Chondrocyte (in vitro differentiated cells): Measurements from ENCODE around the gene TRIM72. TPM values are rescaled to one million over a fixed set of nuclear protein-coding genes. Genes with fewer than 3 reads are reported as not detected.

Source experiments
- DNase-seq: peaks from one replicate; pipeline ENCODE4 v3.0.0; 2021; ENCODE audit warnings: mixed read lengths, low spot score
- H3K27ac Mint-ChIP-seq: one replicate; pipeline ENCODE4 v1.8.0; 2021; ENCODE audit warnings: mild to moderate bottlenecking, moderate library complexity, mixed read lengths; ENCODE audit not compliant: unreplicated experiment
- H3K27me3 Mint-ChIP-seq: 2 replicates; pipeline ENCODE4 v1.8.0; 2021; ENCODE audit warnings: low read depth, mixed read lengths
- H3K36me3 Mint-ChIP-seq: 2 replicates; pipeline ENCODE4 v1.8.0; 2021; ENCODE audit warnings: low read depth, mixed read lengths
- H3K4me1 Mint-ChIP-seq: 2 replicates; pipeline ENCODE4 v1.8.0; 2021; ENCODE audit warnings: low read depth, mild to moderate bottlenecking, mixed read lengths
- H3K4me3 Mint-ChIP-seq: one replicate; pipeline ENCODE4 v1.8.0; 2021; ENCODE audit warnings: mild to moderate bottlenecking, moderate library complexity, mixed read lengths; ENCODE audit not compliant: unreplicated experiment
- H3K9me3 Mint-ChIP-seq: 2 replicates; pipeline ENCODE4 v1.8.0; 2021; ENCODE audit warnings: low read depth, mixed read lengths
- CTCF ChIP-seq: fragments of 200-600 bp; sonication (generic); IDR thresholded peaks from 2 replicates; pipeline ENCODE4 v1.5.0; 2021; ENCODE audit warnings: antibody characterized with exemption, mild to moderate bottlenecking, moderate library complexity
- total RNA-seq: library from RNA; stranded (reverse); gene quantifications from 3 replicates; pipeline ENCODE4 v1.2.1, GENCODE V29; 2021

Gene TRIM72
- total RNA-seq, 1 donor from 2014 or later, result not detected

DNA sequence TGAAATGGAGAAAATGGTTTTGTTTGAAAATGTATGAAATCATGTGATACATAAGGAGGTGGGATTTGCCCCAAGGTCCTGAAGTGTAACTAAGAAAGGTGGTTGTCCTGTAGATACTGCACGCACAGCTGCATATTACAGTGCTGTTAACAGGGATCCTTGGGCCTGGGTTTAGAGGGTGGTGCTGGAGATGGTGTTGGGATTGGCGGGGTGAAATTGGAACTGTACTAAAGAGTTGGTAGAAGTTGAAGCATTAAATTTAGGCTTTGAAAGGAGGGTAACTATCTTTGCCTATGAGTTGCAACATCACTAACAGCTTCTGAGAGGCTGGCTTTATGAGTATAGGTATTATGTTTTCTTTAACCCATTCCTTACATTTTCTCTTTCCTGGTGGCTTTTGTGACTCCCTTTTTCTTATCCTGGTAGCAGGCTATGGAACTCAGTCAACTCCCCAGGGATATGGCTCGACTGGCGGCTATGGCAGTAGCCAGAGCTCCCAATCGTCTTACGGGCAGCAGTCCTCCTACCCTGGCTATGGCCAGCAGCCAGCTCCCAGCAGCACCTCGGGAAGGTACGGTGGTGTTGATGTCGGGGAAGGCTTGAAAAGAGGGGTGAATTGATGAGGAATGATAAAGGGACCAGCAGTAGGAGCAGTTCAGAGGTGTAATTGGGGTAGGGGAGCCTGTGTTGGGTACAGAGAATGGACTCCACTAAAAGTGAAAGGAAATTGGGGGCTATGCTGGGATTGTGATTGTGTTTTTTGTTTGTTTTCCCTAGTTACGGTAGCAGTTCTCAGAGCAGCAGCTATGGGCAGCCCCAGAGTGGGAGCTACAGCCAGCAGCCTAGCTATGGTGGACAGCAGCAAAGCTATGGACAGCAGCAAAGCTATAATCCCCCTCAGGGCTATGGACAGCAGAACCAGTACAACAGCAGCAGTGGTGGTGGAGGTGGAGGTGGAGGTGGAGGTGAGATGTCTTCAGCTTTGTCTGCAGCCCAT, 30.2 kb upstream of the TRIM72 start:
- H3K4me3 Mint-ChIP-seq, result peak overlapping the region; percentile 96
- peaks cover 59% of the 10 kb centered on the region for H3K36me3 Mint-ChIP-seq
- peak; percentile 39 for DNase-seq
- no peak for TF ChIP-seq CTCF
- H3K27ac Mint-ChIP-seq, result peak overlapping the region; percentile 100
- no peaks in the 10 kb centered on the region for H3K9me3 Mint-ChIP-seq
- H3K4me1 Mint-ChIP-seq, result peaks cover 51% of the 10 kb centered on the region
- no peaks in the 10 kb centered on the region for H3K27me3 Mint-ChIP-seq

- Mint-ChIP-seq H3K36me3 (peaks cover 70% of the 10 kb centered on the region), H3K9me3 (no peaks in the 10 kb centered on the region), H3K4me1 (peaks cover 45% of the 10 kb centered on the region), H3K27me3 (no peaks in the 10 kb centered on the region), H3K27ac (no peak overlapping the region), H3K4me3 (no peak overlapping the region)
- no peak for TF ChIP-seq CTCF
- DNase-seq, result peak; percentile 80
Measured at GRCh38 chr16:31184888-31185287, 29.0 kb upstream of the TRIM72 start.

DNA sequence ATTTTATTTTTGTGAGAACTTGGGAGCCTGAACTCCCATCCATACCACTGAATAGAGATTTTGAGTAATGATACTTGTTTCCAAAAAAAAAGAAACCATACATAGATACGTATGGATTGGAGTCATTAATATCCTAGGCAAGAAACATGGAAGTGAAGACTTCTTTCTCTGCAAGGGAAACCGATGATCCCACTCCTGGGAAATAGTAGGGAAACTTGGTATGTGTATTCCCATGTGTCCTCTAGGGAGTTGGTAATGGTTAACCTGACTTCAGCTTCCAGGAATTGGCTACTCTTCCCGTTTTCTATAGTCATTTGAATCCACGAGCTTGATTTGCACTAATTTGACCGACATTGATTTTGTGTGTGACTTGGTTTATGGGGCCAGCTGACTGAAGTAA, 28.6 kb upstream of the TRIM72 start:
- H3K9me3 Mint-ChIP-seq, result no peaks in the 10 kb centered on the region
- no peak overlapping the region for H3K4me3 Mint-ChIP-seq
- H3K27me3 Mint-ChIP-seq, result no peaks in the 10 kb centered on the region
- peaks cover 75% of the 10 kb centered on the region for H3K36me3 Mint-ChIP-seq
- no peak for TF ChIP-seq CTCF
- H3K4me1 Mint-ChIP-seq, result peaks cover 45% of the 10 kb centered on the region
- DNase-seq, result no peak
- peak overlapping the region; percentile 18 for H3K27ac Mint-ChIP-seq

DNA sequence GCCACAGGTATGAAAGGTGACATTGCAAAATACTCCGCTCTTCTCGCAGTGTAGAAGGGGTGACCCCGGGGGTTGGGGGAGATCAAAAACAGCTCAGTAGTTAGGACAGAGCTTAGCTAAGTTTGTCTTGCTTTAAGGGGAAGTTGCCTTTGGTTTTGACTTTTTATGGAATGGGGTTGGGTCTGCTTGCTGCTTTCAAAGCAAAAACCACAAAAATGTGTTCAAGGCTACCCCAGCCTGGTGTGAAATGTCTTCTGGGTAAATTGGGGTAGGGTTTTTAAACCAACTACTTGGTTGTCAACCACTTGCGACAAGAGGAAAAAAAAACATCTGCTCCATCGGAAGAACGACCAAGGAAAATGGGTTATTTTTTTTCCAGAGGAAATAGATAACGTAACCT, 27.7 kb upstream of the TRIM72 start:
- no peaks in the 10 kb centered on the region for H3K9me3 Mint-ChIP-seq
- H3K4me3 Mint-ChIP-seq, result no peak overlapping the region
- H3K4me1 Mint-ChIP-seq, result peaks cover 43% of the 10 kb centered on the region
- no peaks in the 10 kb centered on the region for H3K27me3 Mint-ChIP-seq
- TF ChIP-seq CTCF, result no peak
- peaks cover 83% of the 10 kb centered on the region for H3K36me3 Mint-ChIP-seq
- H3K27ac Mint-ChIP-seq, result no peak overlapping the region
- peak; percentile 0 for DNase-seq

GRCh38 chr16:31186930-31187807, 26.8 kb upstream of the TRIM72 start:
- Mint-ChIP-seq H3K27ac (no peak overlapping the region), H3K36me3 (peaks cover 88% of the 10 kb centered on the region), H3K4me1 (peaks cover 35% of the 10 kb centered on the region), H3K9me3 (no peaks in the 10 kb centered on the region), H3K27me3 (no peaks in the 10 kb centered on the region), H3K4me3 (no peak overlapping the region)
- DNase-seq, result peak; percentile 12
- no peak for TF ChIP-seq CTCF
